ENCODE data around the gene KBTBD3.
A peak's percentile ranks its signal among the peaks of the same experiment; 100 is the strongest.
"Not testable (repeated sequence)": the region's sequence is repeated elsewhere in the genome, so short reads cannot be mapped to it uniquely, and the experiment has no call there.

KBTBD3 gene

DNA sequence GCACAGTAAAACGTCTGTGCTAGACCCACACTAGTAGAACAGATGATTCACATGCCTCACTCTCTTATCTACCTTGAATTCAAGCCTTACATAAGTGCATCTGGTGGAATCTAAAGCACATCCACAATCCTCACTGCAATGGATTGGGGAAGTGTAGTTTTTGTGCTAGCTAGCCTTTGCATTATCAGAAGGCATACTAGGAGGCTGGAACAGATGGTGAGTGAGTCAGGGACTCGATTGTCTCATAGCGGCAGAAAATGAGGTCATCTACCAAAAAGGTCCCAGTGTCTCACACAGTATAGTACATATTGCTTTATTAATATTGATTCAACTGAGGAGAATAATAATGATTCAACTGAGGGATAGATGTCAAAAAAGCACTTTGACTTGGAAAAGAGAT lies 64.4 kb downstream of the KBTBD3 start:
- TF ChIP-seq, protein P1, sequence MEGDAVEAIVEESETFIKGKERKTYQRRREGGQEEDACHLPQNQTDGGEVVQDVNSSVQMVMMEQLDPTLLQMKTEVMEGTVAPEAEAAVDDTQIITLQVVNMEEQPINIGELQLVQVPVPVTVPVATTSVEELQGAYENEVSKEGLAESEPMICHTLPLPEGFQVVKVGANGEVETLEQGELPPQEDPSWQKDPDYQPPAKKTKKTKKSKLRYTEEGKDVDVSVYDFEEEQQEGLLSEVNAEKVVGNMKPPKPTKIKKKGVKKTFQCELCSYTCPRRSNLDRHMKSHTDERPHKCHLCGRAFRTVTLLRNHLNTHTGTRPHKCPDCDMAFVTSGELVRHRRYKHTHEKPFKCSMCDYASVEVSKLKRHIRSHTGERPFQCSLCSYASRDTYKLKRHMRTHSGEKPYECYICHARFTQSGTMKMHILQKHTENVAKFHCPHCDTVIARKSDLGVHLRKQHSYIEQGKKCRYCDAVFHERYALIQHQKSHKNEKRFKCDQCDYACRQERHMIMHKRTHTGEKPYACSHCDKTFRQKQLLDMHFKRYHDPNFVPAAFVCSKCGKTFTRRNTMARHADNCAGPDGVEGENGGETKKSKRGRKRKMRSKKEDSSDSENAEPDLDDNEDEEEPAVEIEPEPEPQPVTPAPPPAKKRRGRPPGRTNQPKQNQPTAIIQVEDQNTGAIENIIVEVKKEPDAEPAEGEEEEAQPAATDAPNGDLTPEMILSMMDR (IDR thresholded peaks at IDR 0.05; ENCODE audit: low read depth, low read length): no peak
- peak; percentile 62 to 94 for DNase-seq (ENCODE audit: low read depth in 2 of 2)
- no peak overlapping the region for H3K4me3 ChIP-seq (replicated peaks in 1 of 2; ENCODE audit: low read depth in 2 of 2, low read length in 2 of 2)

DNA sequence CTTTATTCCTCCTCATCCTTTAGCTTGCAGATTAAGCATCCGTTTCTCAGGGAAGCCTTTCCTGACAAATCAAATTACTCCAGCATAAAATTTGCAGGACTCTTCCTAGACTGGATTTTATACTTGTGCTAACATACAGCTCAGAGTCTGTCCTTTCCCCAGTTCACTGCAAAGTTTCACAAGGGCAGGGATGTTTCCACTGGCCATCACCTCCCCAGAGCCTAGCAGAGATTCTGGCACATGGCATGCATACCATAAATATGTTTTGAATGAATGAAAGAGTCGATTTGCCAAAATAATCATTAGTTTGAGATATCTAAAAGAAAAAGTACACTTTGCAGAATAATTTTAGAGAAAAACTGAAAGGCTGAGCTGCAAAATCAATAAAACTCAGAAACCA lies 65.7 kb downstream of the KBTBD3 start:
- TF ChIP-seq, protein P1 (IDR thresholded peaks at IDR 0.05; ENCODE audit: low read depth, low read length): no peak
- no peak overlapping the region for H3K4me3 ChIP-seq (replicated peaks in 1 of 2; ENCODE audit: low read depth in 2 of 2, low read length in 2 of 2)
- peak; percentile 26 to 67 for DNase-seq (ENCODE audit: low read depth in 2 of 2)

DNA sequence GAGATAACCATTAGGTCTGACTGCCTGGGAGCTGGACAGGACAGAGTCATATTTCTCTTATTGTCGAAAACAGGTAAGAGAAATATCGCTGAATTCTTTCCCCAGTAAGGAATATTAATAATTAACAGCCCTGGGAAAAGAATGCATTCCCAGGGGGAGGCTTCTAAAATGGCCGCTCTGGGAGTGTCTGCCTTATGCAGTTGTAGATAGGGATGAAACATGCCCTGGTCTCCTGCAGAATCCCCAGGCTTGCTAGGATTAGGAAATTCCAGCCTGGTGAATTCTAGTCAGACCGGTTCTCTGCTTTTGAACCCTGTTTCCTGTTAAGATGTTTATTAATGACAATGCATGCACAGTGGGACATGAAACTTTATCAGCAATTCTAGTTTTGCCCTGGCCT lies 74.1 kb downstream of the KBTBD3 start:
- H3K4me3 ChIP-seq (replicated peaks in 1 of 2; ENCODE audit: low read depth in 2 of 2, low read length in 2 of 2); DNase-seq (ENCODE audit: low read depth in 2 of 2): not testable (repeated sequence)

DNA sequence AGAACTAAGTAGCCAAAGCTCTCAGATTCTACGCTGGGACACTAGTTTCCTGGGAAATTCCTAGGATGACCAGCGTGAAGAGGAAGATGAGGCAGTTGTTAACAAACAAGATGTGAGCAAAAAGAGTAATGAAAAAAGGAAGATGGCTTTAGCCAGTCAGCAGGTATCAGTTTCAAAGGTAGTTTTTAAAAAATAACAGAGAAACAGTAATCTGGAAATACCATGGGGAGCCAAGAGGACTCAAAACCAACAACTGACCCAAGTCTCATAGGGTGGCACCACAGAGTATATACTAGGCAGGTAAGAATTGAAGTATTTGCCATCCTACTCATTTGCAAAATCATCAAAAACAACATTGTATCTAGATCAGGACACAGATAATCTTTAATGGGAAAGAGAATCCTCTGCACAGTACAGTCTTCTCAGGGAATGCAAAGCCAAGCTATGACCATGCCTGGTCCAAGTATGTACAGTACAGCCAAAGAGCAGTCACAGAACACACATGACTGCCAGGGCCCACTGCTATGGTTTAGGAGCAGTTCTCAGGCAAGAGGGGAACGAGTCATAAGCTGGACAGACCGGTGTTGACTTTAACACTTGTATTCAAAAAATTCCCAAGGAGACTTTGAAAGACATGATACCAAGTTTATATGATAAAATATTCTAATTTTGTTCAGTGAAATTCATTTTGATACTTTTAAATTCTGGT lies 75.7 kb downstream of the KBTBD3 start:
- no peak overlapping the region for H3K4me3 ChIP-seq (replicated peaks in 1 of 2; ENCODE audit: low read depth in 2 of 2, low read length in 2 of 2)
- TF ChIP-seq, protein P1 (IDR thresholded peaks at IDR 0.05; ENCODE audit: low read depth, low read length): no peak
- peak in 1 of 2 donors; percentile 18 for DNase-seq (ENCODE audit: low read depth in 2 of 2)
